NCI-H774 (cell line): ENCODE data around the gene PRR20D.
"Not testable (repeated sequence)": the region's sequence is repeated elsewhere in the genome, so short reads cannot be mapped to it uniquely, and the experiment has no call there.

Experiments
- DNase-seq: peaks from one replicate; lab custom pipeline; 2025; lab: John Stamatoyannopoulos, UW

The PRR20D gene

GRCh38 chr13:57160332-57160731, at the start of gene PRR20D:
PRR20D (plus strand) TSS chr13:57160632; CDS start chr13:57161019, 387 bp downstream.
- not testable (repeated sequence) for DNase-seq

- no peak for DNase-seq
These were observed 45.5 kb upstream of the PRR20D start for GRCh38 chr13:57114945-57115344.

- DNase-seq, result no peak
These were observed 36.8 kb upstream of the PRR20D start for GRCh38 chr13:57123681-57124080.

DNA sequence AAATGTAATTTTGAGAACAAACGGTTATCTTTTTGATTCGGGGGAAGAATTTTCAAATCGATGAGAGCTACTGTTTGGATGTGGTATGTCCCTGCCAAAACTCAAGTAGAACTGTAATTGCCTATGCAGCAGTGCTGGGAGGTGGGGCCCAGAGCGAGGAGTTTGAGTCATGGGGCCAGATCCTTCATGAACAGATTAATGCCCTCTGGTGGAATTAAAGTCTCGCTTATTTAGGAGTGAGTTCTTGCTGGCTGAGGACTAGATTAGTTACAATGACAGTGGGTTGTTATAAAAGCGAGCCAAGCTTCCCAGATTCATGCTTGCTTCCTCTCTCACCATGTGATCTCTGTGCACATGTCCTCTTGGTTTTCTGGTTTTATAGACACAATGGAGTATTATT, 31.5 kb upstream of the PRR20D start:
- DNase-seq, result no peak

DNA sequence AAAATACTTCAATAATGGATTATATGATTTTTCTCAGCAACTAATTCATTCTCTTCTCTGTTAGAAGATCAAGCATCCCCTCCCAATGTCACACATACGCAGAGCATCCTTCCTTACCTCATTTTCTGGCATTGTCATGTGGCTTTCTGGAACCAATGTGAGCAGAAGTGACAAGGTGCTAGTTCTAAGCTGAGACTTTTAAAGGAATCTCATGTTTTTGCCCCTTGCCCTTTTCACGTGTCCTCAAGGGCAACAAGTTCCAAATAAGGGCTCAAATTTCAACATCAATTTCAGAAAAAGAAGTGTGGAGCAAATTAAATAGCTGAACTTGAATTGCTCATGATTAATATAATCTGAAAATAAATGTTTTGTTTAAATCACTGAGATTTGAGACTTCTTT, 24.3 kb upstream of the PRR20D start:
- no peak for DNase-seq

GRCh38 chr13:57137585-57137984, 22.8 kb upstream of the PRR20D start:
- DNase-seq, result no peak

GRCh38 chr13:57138988-57139387, 21.4 kb upstream of the PRR20D start:
- DNase-seq, result no peak

DNA sequence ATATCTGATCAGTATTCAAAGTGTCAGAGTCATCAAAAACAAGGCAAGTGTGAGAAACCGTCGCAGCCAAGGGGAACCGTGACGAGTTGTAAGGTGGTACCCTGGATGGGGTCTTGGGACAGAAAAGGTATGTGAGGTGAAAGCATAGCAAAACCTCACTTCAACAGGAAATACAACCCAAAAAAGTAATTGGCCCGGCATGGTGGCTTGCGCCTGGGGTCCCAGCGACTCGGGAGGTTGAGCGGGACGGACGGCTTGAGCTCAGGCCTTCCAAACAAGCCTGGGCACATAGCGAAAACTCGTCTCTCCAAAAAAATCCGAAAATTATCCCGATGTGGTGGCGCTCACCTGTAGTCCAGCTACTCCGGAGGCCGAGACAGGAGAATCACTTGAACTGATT, 20.7 kb upstream of the PRR20D start:
- not testable (repeated sequence) for DNase-seq

GRCh38 chr13:57140235-57140968, 20.0 kb upstream of the PRR20D start, which contains the start of gene PRR20A:
PRR20A (plus strand) TSS chr13:57140918; CDS start chr13:57141305, 387 bp downstream.
- DNase-seq, result not testable (repeated sequence)

- DNase-seq, result not testable (repeated sequence)
These were observed 13.2 kb upstream of the PRR20D start, which contains the start of gene PRR20B for GRCh38 chr13:57147188-57147587. PRR20B (plus strand) TSS chr13:57147488; CDS start chr13:57147875, 387 bp downstream.

GRCh38 chr13:57148106-57148505, 12.3 kb upstream of the PRR20D start:
- not testable (repeated sequence) for DNase-seq

DNA sequence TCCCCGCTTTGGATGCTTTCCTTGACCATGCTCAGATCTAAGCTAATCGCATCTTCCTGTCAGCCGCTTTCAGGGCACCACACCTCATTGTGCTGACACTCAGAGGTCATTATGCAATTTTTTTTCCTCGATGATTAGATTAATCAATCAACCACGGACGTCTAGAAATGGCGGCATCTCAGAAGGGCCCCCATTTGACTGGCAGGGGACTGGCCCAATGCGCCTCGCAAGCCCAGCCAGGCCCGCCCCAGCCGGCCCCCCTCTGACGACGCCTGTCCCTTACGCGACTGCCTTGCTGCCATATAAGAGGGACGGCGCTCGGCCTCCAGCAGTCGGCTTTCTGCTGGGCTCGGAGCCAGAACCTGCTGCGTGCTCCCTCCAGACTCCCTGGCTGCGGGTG, 6.7 kb upstream of the PRR20D start, which contains the start of gene PRR20C:
TSS of gene PRR20C (plus strand) at position 301 of the 400 bp plus-strand sequence. CDS start 387 bp downstream, outside the sequence.
- DNase-seq, result not testable (repeated sequence)

GRCh38 chr13:57166897-57167296, 6.5 kb downstream of the PRR20D start, which contains the start of gene PRR20E:
PRR20E (plus strand) TSS chr13:57167197; CDS start chr13:57167584, 387 bp downstream.
- DNase-seq, result not testable (repeated sequence)

GRCh38 chr13:57191667-57192066, 31.2 kb downstream of the PRR20D start:
- DNase-seq, result no peak

- DNase-seq, result no peak
These were observed 52.6 kb downstream of the PRR20D start for GRCh38 chr13:57212989-57213388.
